Measurements from ENCODE around the gene TUBA3D. TPM values are rescaled to one million over a fixed set of nuclear protein-coding genes. Genes with fewer than 3 reads are reported as not detected.
"Not testable (repeated sequence)": the region's sequence is repeated elsewhere in the genome, so short reads cannot be mapped to it uniquely, and the experiment has no call there.

The TUBA3D gene
- total RNA-seq, 1 experiment from 2014 or later, result not detected

DNA sequence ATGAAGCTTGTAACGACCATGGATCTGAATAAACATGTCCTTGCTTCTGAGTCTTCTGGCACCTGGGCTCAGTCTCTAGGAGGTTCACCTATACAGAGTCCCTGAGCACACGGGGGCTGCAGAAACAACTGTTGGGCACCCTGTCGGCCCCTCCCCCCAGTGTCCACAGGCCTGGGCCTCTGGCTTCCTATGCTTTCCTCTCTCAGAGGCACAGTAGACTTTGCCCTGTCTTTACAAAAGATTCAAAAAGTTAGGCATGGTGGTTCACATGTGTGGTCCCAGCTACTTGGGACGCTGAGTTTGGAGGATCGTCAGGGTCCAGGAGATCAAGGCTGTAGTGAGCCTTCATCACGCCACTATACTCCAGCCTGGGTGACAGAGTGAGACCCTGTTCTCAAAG, 45.6 kb downstream of the TUBA3D start:
- not testable (repeated sequence) for H3K4me3 ChIP-seq, H3K27me3 ChIP-seq, H3K36me3 ChIP-seq, H3K9me3 ChIP-seq, DNase-seq

DNA sequence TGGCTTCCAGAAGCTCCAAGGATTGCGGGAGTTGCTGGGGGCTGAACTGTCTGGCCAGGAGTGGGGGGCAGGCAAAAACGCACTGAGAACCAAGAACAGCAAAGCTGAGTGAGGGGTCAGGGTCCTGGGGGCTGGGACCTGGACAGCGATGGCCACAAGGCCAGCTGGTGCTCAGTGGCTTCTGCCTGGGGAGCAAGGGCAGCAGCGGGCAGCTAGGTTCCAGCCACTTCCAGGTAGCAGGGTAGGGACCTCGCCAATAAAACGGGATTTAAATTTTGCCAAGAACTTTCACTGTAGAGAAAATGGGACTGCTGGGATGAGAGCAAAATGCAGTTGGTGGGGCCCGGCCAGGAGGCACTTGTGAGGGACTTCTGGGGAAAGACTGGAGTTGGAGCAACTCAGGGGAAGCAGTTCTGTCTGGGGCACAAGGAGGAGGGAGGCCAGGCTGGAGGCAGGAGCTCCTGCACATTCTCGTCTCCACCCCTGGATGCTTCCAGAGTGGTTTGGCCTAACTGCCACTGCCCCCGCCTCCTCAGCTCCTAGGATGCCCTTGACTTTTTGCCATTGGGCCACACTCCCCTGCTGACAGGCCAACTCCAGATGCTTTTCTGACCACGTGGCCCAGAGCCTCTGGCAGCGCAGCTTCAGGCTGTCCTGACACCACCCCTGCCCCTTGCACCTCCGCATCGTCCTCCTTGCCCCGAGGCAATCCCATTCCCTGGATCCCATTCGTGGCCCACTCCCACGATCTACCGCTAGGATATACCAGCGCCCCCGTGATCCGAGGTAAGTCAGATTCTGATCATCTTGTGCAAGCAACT, 46.3 kb downstream of the TUBA3D start:
- DNase-seq, result peak; percentile 20
- Histone ChIP-seq H3K36me3 (no peaks in the 10 kb centered on the region), H3K4me3 (no peak overlapping the region), H3K9me3 (no peaks in the 10 kb centered on the region), H3K27me3 (no peaks in the 10 kb centered on the region)

DNA sequence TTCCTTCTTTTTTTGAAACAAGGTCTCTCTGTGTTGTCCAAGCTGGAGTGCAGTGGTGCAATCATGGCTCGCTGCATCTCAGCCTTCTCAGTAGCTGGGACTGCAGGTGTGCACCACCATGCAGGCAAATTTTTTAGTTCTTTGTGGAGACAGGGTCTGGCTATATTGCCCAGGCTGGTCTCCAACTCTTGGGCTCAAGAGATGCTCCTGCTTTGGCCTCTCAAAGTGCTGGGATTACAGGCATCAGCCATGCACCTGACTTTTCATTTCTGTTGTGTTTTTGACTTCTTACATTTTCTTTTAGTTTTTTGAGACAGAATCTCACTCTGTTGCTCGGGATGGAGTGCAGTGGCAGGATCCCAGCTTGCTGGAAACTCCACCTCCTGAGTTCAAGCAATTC, 49.3 kb downstream of the TUBA3D start:
- not testable (repeated sequence) for H3K27me3 ChIP-seq, H3K4me3 ChIP-seq, H3K9me3 ChIP-seq, DNase-seq, H3K36me3 ChIP-seq

DNA sequence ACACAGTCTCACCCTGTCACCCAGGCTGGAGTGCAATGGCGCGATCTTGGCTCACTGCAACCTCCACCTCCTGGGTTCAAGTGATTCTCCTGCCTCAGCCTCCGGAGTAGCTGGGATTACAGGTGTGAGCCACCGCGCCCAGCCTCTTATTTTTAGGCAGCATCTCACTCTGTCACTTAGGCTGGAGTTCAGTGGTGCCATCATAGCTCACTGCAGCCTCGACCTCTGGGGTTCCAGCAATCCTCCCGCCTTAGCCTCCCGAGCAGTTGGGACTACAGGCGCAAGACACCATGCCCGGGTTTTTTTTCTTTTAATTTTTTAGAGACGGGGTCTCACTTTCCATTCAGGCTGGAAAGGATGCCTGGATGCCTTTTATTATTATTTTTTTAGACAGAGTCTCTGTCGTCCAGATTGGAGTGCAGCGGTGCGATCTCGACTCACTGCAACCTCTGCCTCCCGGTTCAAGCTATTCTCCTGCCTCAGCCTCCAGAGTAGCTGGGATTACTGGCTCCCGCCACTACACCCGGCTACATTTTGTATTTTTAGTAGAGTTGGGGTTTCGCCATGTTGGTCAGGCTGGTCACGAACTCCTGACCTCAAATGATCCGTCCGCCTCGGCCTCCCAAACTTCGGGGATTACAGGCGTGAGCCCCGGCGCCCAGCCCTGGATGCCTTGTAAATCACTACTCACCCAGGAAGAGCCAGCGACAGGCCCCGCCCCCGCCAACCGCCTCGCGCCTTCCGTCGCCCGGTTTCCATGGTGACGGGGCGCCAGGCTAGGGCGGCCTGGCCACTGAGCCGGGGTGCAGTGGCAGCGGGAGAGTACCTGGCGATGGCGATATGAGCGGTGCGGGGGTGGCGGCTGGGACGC, 51.4 kb downstream of the TUBA3D start, which contains the start of gene CCDC74A:
CCDC74A (plus strand) TSS at position 758 of the 871 bp plus-strand sequence; CDS start at position 841, 83 bp downstream.
- not testable (repeated sequence) for H3K27me3 ChIP-seq, H3K9me3 ChIP-seq, H3K36me3 ChIP-seq
- peak; percentile 62 for DNase-seq
- H3K4me3 ChIP-seq, result peak within 1 kb of the TSS; percentile 28

DNA sequence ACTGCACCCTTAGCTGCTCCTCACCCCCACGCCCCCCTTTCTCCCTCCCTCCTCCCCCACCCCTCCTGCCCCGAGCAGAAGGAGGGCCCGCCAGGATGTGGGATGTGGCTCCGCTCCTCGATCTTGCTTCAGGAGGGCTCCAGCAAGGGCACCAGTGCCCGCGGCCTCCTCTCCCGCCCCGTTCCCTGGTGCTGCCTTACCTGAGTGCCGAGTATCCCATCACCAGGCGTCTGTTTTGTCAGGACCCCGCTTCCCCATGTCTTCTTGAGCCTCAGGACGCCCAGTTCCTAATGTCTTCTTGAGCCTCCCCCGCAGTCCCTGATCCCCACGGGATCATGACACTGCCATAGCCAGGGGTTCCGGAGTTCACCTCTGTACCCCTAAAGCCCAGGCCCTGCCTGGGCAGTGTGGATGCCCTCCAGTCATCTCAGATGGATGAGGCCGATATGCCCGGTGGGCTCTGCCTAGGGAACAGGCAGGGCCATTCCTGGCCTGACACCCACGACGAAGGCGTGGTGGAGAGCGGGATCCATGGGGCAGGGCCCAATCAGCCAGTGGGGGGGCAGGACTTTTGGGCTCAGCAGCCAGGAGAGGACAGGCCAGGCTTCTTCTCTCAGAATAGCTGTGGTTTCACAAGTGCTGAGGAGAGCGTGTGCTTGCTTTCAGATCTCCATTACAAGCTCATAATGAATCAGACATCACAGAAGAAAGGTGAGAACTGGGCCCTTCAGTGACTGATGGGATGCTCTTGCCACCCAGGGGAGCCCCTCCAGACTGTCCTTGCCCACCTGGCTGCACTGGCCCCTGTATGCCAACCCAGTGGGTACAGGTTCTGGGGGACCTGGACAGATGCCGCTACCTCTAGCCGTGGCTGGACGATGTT, 53.3 kb downstream of the TUBA3D start:
- not testable (repeated sequence) for H3K9me3 ChIP-seq, H3K36me3 ChIP-seq, H3K4me3 ChIP-seq, H3K27me3 ChIP-seq, DNase-seq

DNA sequence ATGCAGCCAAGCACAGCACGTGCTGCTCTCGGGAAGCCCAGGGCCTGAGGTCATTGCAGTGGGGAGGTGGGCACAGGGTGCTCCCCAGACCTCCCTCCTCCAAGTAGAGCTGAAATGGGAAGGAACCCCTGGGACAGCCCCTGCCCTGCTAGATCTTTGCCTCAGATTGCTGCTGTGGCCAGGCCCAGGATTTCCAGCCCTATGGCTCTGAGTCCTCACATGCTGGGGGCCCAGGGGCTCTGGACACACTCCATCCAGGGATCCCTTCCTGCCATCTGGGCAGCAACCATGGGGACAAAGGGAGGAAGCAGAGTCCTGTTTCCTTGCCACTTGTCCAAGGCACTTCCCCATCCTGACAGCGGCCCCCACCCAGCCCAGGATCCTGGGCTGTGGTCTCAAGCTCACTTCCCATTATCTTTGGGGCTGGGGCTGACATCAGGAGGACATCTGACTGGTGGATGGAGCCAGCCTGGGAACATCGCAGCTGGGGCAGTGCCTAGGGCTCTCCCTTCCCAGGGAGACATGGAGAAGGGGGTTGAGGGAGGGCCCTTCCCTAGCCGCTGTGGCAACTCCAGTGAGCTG, 54.0 kb downstream of the TUBA3D start:
- not testable (repeated sequence) for H3K9me3 ChIP-seq, H3K4me3 ChIP-seq, H3K36me3 ChIP-seq, DNase-seq, H3K27me3 ChIP-seq

DNA sequence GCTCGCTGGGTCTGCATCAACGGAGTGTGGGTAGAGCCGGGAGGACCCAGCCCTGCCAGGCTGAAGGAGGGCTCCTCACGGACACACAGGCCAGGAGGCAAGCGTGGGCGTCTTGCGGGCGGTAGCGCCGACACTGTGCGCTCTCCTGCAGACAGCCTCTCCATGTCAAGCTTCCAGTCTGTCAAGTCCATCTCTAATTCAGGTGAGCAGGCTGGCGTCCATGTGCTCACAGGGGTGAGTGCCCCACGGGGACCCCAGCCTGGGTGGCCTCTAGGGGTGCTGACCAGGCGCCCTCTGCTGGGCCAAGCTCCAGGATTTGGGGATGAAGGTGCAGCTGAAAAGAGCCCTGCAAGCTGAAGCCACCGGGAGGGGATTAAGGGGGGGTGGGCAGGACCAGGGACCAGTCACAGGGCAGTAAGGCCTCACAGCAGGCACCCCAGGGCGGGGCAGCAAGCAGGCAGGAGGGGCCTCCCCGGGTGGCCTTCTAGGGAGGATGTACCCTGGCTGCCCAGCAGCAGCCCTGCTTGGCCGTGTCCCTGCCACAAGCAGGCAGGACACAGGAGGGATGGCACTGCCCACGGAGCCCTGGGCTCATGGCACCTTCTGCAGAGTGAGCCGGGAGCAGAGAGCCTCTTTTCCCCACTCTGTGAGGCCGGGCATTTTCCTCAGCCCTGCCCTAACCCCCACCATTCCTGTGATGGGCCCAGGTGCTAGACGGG, 54.9 kb downstream of the TUBA3D start:
- not testable (repeated sequence) for H3K36me3 ChIP-seq, H3K27me3 ChIP-seq, H3K4me3 ChIP-seq, H3K9me3 ChIP-seq, DNase-seq

DNA sequence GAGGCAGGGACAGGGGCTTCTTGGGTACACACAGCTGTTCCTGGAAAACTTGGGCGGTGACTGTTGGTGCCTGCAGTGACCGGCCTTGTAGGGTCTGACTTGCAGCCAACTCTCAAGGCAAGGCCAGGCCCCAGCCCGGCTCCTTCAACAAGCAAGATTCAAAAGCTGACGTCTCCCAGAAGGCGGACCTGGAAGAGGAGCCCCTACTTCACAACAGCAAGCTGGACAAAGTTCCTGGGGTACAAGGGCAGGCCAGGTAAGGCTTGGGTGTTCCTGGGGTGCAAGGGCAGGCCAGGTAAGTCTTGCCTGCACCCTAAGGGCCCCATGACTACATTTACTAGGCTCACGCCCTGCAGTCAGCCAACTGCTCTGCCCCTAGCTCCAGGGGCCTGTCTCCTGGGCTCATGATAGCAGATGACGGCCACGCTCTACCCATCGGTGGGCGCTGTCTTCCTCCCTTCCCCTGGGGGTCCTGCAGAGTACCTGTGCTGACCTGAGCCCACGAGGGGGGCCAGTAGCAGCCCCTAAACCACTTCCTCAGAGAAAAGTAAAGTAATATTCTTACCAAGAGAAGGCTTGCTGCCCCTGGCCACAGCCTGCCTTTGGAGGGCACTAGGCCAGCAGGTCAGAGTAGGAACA, 55.7 kb downstream of the TUBA3D start:
- H3K27me3 ChIP-seq, H3K36me3 ChIP-seq: not testable (repeated sequence)

More for the DNA sequence above, 55.7 kb downstream of the TUBA3D start:
- not testable (repeated sequence) for DNase-seq, H3K4me3 ChIP-seq, H3K9me3 ChIP-seq

Other genes starting within 250 kb of the TUBA3D start
- gene RAB6D, start 112.0 kb upstream of the TUBA3D start, total RNA-seq (2014; rRNA removed; shearing (Covaris generic); ENCODE audit: low replicate concordance), result not detected in 2 replicates
- gene MZT2A, start 16.3 kb downstream of the TUBA3D start, total RNA-seq (2014; rRNA removed; shearing (Covaris generic); ENCODE audit: low replicate concordance), result 149 and 245 TPM in 2 replicates
- gene CCDC74A, start 51.8 kb downstream of the TUBA3D start, total RNA-seq (2014; rRNA removed; shearing (Covaris generic); ENCODE audit: low replicate concordance), result 2.7 and 6.5 TPM in 2 replicates

Data from MG63 (cell line).